ENCODE data around the gene CLEC4M.

- TF ChIP-seq, protein P1, sequence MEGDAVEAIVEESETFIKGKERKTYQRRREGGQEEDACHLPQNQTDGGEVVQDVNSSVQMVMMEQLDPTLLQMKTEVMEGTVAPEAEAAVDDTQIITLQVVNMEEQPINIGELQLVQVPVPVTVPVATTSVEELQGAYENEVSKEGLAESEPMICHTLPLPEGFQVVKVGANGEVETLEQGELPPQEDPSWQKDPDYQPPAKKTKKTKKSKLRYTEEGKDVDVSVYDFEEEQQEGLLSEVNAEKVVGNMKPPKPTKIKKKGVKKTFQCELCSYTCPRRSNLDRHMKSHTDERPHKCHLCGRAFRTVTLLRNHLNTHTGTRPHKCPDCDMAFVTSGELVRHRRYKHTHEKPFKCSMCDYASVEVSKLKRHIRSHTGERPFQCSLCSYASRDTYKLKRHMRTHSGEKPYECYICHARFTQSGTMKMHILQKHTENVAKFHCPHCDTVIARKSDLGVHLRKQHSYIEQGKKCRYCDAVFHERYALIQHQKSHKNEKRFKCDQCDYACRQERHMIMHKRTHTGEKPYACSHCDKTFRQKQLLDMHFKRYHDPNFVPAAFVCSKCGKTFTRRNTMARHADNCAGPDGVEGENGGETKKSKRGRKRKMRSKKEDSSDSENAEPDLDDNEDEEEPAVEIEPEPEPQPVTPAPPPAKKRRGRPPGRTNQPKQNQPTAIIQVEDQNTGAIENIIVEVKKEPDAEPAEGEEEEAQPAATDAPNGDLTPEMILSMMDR (IDR thresholded peaks at IDR 0.05): no peak
- TF ChIP-seq POLR2A (IDR thresholded peaks at IDR 0.05): no peak
These were observed 31.8 kb upstream of the CLEC4M start for GRCh38 chr19:7731218-7731595.

Measured in testis (tissue), 2 donors.